Tibial nerve (tissue), 3 donors: ENCODE results near the gene MR1.

Experiments used
- POLR2A ChIP-seq, 2 donors: fragments of 450-650 bp; IDR thresholded peaks; one replicate each; pipeline ENCODE4 v1.6.1; 2017; ENCODE audit warnings: antibody characterized with exemption in 2 of 2, mild to moderate bottlenecking in 2 of 2, moderate library complexity in 2 of 2
- TF ChIP-seq, protein P1 (sequence below), 5 experiments: fragments of 200-600 bp in 3 of 5; fragments of 450-650 bp in 2 of 5; sonication (generic) in 3 of 5; IDR thresholded peaks; one replicate each; pipeline ENCODE4 v1.5.1; 2016 to 2019; ENCODE audit warnings: antibody characterized with exemption in 5 of 5, mild to moderate bottlenecking in 3 of 5, moderate library complexity in 2 of 5

DNA sequence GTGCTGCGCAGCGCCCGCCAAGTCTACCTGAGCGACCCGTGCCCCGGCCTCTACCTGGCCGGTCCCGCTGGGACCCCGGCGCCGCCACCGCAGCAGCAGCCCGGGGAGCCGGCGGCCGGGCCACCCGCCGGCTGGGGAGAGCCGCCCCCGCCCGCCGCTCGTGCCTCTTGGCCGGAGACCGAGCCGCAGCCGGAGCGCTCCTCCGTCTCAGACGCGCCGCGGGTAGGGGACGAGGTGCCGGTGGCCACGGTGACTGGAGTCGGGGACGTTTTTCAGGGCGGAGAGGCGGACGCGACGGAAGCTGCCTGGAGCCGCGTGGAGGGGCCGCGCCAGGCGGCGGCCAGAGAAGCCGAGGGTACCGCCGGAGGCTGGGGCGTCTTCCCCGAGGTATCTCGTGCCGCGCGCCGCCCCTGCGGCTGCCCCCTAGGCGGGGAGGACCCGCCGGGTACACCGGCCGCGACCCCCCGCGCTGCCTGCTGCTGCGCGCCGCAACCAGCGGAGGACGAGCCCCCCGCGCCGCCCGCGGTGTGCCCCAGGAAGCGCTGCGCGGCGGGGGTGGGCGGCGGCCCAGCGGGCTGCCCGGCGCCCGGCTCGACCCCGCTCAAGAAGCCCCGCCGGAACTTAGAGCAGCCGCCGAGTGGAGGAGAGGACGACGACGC, 55.4 kb downstream of the MR1 start:
- TF ChIP-seq, protein P1, sequence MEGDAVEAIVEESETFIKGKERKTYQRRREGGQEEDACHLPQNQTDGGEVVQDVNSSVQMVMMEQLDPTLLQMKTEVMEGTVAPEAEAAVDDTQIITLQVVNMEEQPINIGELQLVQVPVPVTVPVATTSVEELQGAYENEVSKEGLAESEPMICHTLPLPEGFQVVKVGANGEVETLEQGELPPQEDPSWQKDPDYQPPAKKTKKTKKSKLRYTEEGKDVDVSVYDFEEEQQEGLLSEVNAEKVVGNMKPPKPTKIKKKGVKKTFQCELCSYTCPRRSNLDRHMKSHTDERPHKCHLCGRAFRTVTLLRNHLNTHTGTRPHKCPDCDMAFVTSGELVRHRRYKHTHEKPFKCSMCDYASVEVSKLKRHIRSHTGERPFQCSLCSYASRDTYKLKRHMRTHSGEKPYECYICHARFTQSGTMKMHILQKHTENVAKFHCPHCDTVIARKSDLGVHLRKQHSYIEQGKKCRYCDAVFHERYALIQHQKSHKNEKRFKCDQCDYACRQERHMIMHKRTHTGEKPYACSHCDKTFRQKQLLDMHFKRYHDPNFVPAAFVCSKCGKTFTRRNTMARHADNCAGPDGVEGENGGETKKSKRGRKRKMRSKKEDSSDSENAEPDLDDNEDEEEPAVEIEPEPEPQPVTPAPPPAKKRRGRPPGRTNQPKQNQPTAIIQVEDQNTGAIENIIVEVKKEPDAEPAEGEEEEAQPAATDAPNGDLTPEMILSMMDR (IDR thresholded peaks at IDR 0.05) = no peak
- TF ChIP-seq POLR2A (IDR thresholded peaks at IDR 0.05) = no peak
